Measurements from ENCODE around the gene PARL. TPM values are rescaled to one million over a fixed set of nuclear protein-coding genes. Genes with fewer than 3 reads are reported as not detected.

Gene PARL, protein sequence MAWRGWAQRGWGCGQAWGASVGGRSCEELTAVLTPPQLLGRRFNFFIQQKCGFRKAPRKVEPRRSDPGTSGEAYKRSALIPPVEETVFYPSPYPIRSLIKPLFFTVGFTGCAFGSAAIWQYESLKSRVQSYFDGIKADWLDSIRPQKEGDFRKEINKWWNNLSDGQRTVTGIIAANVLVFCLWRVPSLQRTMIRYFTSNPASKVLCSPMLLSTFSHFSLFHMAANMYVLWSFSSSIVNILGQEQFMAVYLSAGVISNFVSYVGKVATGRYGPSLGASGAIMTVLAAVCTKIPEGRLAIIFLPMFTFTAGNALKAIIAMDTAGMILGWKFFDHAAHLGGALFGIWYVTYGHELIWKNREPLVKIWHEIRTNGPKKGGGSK
- total RNA-seq (10 to 100 TPM; 34.5 to 70.3 (median 50.6) TPM), polyA plus RNA-seq (100 to 1,000 TPM in 1 of 3 donors, 10 to 100 TPM in 2; 81.7 to 119 (median 88.9) TPM)
- long read RNA-seq, donor 1, transcript PARL-202 (10 exons, 1,414 nt), result major isoform, 16 of 23 reads
- long read RNA-seq, donor 1, partial matches to known transcripts, result 0 of 23 reads
- long read RNA-seq, donor 1, other reads (novel, unspliced or antisense), result 0 of 23 reads
- long read RNA-seq, donor 2, transcript PARL-202 (10 exons, 1,414 nt), result major isoform, 9 of 13 reads
- long read RNA-seq, donor 2, partial matches to known transcripts, result 0 of 13 reads
- long read RNA-seq, donor 2, other reads (novel, unspliced or antisense), result 0 of 13 reads

DNA sequence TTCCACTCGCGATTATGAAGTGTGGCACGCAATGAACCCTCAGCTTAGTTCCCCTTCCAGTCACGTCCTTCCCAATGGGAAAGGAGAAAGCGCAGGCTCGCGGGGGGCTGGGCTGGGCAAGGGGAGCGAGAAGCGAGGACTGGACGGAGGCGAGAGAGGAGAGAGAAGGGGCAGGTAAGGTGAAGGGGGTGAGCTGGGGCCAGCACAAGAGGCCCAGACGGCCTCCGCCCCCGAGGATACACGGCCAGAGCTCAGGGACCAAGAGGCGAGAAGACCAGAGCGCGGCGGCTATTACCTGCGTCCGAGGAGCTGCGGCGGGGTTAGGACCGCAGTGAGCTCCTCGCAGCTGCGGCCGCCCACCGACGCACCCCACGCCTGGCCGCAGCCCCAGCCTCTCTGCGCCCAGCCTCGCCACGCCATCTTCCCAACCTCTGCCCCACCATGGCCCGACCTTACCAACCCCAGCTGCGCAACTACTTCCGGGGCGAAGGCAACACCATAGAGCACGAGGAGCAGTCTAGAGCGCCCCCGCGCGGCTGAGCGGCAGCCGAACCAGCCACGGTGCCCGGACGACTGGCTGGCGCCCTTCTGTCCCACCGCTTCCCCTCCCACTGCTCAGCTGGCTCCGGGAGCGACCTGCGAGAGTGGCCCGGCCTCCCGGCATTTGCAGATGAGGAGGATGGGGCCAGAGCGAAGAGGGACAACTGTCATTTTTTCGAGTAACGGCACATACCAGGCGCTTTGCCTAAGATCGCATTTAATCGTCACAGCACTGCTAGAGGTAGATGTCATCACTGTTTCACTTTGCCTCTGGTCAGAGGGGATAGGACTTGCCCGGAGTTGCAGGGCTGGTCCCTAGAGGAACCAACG, at the start of gene PARL:
PARL (minus strand) TSS at position 454 of the 870 bp plus-strand sequence; CDS start at position 420, 34 bp downstream.
- Histone ChIP-seq H3K27ac (peak within 1 kb of the TSS; percentile 59 to 92 (median 83)), H3K27me3 (replicated peaks in 1 of 7) (no peaks in the 10 kb centered on the region), H3K4me3 (peak within 1 kb of the TSS; percentile 62 to 98 (median 90)), H3K36me3 (peaks cover 0 to 5% (median 0%) of the 10 kb centered on the region in 6 donors), H3K4me1 (peaks cover 20 to 55% (median 36%) of the 10 kb centered on the region in 6 donors), H3K9me3 (no peaks in the 10 kb centered on the region)
- TF ChIP-seq POLR2A (IDR thresholded peaks at IDR 0.05) (no peak), POLR2AphosphoS5 (IDR thresholded peaks at IDR 0.05) (peak; percentile 91 to 95 (median 94))
- TF ChIP-seq, protein P1, sequence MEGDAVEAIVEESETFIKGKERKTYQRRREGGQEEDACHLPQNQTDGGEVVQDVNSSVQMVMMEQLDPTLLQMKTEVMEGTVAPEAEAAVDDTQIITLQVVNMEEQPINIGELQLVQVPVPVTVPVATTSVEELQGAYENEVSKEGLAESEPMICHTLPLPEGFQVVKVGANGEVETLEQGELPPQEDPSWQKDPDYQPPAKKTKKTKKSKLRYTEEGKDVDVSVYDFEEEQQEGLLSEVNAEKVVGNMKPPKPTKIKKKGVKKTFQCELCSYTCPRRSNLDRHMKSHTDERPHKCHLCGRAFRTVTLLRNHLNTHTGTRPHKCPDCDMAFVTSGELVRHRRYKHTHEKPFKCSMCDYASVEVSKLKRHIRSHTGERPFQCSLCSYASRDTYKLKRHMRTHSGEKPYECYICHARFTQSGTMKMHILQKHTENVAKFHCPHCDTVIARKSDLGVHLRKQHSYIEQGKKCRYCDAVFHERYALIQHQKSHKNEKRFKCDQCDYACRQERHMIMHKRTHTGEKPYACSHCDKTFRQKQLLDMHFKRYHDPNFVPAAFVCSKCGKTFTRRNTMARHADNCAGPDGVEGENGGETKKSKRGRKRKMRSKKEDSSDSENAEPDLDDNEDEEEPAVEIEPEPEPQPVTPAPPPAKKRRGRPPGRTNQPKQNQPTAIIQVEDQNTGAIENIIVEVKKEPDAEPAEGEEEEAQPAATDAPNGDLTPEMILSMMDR (IDR thresholded peaks at IDR 0.05 in 8 of 11, conservative IDR thresholded peaks at IDR 0.05 in 3 of 11), result peak; percentile 94 to 100 (median 98)
- intact Hi-C loops (cut with DNase I; ENCODE audit: low total_unique reads), result loop anchor here (10.0 kb wide), 1 partner anchor 370 kb away; no protein-coding TSS in a partner anchor
- WGBS, 5 donors, result 0 to 1% (median 0%) methylated on average over 45 to 63 of the region's 63 CpGs
- DNase-seq, result peak; percentile 100

DNA sequence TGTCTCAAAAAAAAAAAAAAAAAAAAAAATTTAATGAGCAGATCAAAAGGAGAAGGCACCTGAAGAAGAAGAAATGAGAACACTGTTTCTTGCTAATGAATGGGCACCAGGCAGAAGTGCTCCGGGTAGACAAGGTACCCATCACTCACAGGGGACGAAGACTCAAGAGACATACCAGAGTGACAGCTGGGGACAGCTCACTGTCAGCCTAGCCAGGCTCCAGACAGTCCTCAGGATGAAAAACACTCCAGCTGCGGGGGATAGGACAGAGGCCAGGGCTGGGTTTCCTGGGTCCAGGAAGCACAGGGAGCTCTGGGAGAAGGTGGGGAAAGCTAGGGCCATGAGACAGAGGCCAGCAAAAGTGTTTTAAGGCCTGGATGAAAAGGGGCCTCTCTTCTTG, 48.5 kb upstream of the PARL start:
- intact Hi-C loops (cut with DNase I; ENCODE audit: low total_unique reads), result no loop called here
- Histone ChIP-seq H3K36me3 (peaks cover 5 to 97% (median 28%) of the 10 kb centered on the region in 6 donors), H3K4me1 (no peaks in the 10 kb centered on the region), H3K27ac (no peak overlapping the region), H3K9me3 (no peaks in the 10 kb centered on the region), H3K27me3 (replicated peaks in 1 of 7) (no peaks in the 10 kb centered on the region), H3K4me3 (no peak overlapping the region)
- no peak for TF ChIP-seq POLR2A (IDR thresholded peaks at IDR 0.05)
- TF ChIP-seq POLR2AphosphoS5 (IDR thresholded peaks at IDR 0.05), result no peak
- TF ChIP-seq, protein P1 (IDR thresholded peaks at IDR 0.05 in 8 of 11, conservative IDR thresholded peaks at IDR 0.05 in 3 of 11), result no peak
- DNase-seq, result no peak
- 86 to 95% (median 91%) methylated on average over 3 of the region's 3 CpGs for WGBS, 5 donors

DNA sequence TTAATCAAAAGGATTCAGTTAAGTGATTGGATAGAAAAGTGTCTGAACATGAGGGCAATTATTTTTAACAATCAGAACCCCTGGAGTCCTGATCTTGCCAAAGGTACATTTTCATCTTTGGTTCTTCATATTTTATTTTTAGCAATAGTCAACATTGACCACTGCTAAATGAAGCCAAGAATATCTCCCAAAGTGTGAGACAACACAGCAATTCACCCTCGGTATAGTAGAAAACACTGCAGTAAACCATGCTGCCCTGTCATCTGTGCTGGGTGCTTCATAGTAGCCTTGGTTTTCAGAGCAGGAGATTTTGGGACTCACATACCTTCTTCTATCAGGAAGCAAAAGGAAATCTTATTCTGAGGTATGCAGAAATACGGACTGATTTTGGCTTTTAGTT, 47.2 kb upstream of the PARL start:
- Histone ChIP-seq H3K27ac (no peak overlapping the region), H3K4me3 (no peak overlapping the region), H3K27me3 (replicated peaks in 1 of 7) (no peaks in the 10 kb centered on the region), H3K36me3 (peaks cover 0 to 97% (median 19%) of the 10 kb centered on the region in 6 donors), H3K9me3 (no peaks in the 10 kb centered on the region), H3K4me1 (no peaks in the 10 kb centered on the region)
- TF ChIP-seq, protein P1 (IDR thresholded peaks at IDR 0.05 in 8 of 11, conservative IDR thresholded peaks at IDR 0.05 in 3 of 11), result no peak
- no peak for TF ChIP-seq POLR2A (IDR thresholded peaks at IDR 0.05)
- TF ChIP-seq POLR2AphosphoS5 (IDR thresholded peaks at IDR 0.05), result no peak
- WGBS, 5 donors, result 67 to 93% (median 92%) methylated on average over 2 of the region's 2 CpGs
- intact Hi-C loops (cut with DNase I; ENCODE audit: low total_unique reads), result no loop called here
- DNase-seq, result no peak

Measured in spleen (tissue), 13 donors.